ENCODE data around the gene JAZF1.
"Not testable (repeated sequence)": the region's sequence is repeated elsewhere in the genome, so short reads cannot be mapped to it uniquely, and the experiment has no call there.

Gene JAZF1

DNA sequence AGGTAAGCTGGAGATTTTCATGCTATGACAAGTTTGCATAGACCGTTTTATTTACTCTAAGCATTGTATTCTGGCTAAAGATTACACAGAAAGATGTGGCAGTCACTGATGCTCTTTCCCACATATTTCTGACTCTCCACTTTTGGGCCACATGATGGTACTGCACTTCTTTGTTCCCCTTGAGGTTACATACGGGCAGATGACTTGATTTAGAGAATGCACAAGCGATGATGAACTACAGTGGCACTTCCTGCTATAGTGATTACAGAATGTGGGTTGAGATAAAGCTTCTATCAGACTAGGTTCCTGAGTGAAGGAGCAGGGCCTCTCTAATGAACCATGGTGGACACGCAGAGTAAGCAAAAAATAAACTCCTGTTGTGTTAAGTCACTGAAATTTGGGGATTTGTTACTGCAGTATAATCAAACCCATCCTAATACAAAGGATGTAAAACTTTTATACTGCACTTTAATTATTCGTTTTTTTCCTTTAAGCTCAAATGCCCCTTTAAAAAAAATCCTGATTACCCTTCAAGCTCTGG is 262.8 kb downstream of the JAZF1 start:
- FAIRE-seq (peak; percentile 85), DNase-seq (ENCODE audit: low spot score) (peak; percentile 90)

DNA sequence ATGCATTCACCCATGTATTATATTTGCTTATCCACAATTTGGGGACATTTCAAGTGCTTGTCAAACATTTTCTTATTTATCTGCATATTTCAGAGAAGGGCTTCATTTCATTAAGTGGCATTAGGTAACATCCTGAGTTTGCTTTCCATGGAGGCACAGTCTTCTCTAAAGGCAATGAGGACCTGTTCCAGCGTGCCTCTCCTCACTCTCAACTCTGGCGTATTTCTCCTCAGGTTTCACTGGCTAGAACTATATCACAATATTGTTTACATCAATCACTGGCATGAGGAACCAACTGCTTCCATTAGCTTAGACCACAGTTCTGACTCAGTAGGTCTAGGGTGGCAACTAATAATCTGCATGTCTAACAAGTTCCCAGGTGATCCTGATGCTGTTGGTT is 263.5 kb downstream of the JAZF1 start:
- DNase-seq (ENCODE audit: low spot score) (no peak), FAIRE-seq (no peak)

- no peak for FAIRE-seq
These were observed 264.2 kb downstream of the JAZF1 start for GRCh38 chr7:27916372-27916771.

GRCh38 chr7:27914409-27914808 is 266.2 kb downstream of the JAZF1 start:
- no peak for FAIRE-seq
- no peak for DNase-seq (ENCODE audit: low spot score)

More at GRCh38 chr7:27916372-27916771, 264.2 kb downstream of the JAZF1 start:
- DNase-seq (ENCODE audit: low spot score) = no peak

GRCh38 chr7:27912751-27913150 is 267.8 kb downstream of the JAZF1 start:
- FAIRE-seq = no peak
- no peak for DNase-seq (ENCODE audit: low spot score)

GRCh38 chr7:27911920-27912319 is 268.7 kb downstream of the JAZF1 start:
- no peak for FAIRE-seq
- no peak for DNase-seq (ENCODE audit: low spot score)

GRCh38 chr7:27910326-27910725 is 270.3 kb downstream of the JAZF1 start:
- FAIRE-seq (no peak), DNase-seq (ENCODE audit: low spot score) (no peak)

GRCh38 chr7:27908534-27909165 is 271.9 kb downstream of the JAZF1 start:
- no peak for FAIRE-seq

GRCh38 chr7:27906385-27907091 is 274.1 kb downstream of the JAZF1 start:
- DNase-seq (ENCODE audit: low spot score) (no peak), FAIRE-seq (no peak)

More at GRCh38 chr7:27908534-27909165, 271.9 kb downstream of the JAZF1 start:
- DNase-seq (ENCODE audit: low spot score) = no peak

GRCh38 chr7:27905951-27906350 is 274.6 kb downstream of the JAZF1 start:
- DNase-seq (ENCODE audit: low spot score) (no peak), FAIRE-seq (peak; percentile 48)

DNA sequence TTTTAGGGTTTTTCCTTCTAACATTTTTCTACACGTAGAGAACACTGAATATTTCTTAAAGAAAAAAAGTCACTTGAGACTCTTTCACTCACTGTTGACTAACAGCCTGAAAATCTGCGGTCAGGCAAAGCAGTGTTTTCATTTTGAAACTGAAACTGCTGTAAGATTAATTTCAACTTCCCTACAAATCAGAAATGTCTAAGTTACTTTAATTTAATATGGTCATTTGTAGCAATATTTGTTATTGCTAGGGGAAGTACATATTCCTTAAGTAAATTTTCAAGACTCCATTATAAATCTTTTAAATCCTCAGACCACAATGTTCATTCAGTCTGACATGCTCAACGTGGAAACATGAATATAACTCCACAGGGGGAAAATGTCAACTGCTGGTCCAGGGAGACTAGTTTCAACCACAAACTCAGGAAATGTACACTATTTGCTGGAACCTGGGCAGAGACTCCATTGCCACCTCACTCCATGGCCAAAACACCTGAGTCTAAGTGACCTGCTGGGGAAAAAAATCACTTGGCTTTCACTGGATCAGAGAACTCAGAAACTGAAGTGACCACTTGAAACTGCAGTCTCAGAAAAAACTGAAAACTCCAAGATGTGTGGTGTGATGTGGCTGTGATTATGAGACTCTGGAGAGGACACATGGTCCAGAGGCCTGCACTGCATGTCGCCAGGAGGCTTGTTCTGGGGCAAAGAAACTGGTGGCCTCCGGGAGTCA is 279.4 kb downstream of the JAZF1 start:
- DNase-seq (ENCODE audit: low spot score) (peak; percentile 53), FAIRE-seq (peak; percentile 93)

- peak; percentile 45 for FAIRE-seq
- DNase-seq (ENCODE audit: low spot score) = no peak
These were observed 280.6 kb downstream of the JAZF1 start for GRCh38 chr7:27900006-27900405.

DNA sequence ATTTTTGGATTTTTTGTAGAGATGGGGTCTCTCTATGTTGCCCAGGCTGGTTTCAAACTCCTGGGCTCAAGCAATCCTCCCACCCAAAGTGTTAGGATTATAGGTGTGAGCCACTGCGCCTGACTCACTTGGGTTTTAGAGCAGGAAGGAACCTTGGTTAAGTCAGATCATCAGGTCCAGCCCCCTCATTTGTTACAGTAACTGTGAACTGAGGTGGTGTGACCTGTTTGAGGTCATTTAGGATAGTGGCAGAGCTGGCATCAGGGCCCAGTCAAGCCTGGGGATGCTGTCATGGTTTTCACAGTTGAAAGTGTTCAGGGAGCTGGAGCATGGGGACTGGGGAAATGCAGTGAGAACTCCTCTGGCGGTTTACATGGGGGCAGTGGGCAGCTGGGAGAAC is 281.0 kb downstream of the JAZF1 start:
- no peak for FAIRE-seq
- DNase-seq (ENCODE audit: low spot score) = peak; percentile 41

DNA sequence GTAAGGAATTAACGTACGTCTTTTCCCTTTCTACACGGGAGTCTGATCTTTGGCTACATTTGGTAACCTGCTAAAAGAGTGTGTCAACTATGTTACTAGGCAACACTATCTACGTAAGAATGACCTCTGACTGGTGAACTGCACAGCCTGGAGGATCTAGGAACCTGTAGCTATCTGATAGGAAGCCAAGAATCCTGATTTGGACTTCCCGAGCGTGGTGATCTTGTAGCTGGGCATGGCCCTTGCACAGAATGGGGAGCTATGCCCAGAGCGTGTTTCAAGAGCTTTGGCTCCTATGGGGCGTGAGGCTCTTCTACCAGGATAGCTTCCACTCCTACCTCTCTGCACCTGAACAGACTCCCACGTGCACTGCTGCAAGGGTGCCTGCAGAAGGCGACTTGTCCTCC is 283.2 kb downstream of the JAZF1 start:
- DNase-seq (ENCODE audit: low spot score) (no peak), FAIRE-seq (no peak)

- DNase-seq (ENCODE audit: low spot score) (no peak), FAIRE-seq (no peak)
These were observed 283.6 kb downstream of the JAZF1 start for GRCh38 chr7:27897001-27897400.

DNA sequence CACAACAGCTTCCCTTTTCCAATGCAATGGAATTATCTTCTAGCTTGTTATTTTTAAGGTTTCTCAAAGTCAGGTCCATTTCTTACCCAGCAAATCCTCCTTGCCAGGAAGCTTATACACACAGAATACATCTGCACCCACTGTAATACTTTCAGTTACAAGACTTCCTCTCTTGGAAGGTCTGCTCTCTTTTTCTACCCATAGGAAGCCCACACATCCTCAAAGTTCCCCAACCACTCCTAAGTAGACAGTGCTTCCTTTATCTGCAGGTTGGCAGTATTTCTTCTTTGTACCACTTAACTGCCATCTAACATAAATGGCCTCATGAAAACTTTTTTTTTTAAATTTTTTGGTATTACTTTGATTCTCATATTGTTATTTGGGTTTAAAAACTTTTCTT is 285.0 kb downstream of the JAZF1 start:
- DNase-seq (ENCODE audit: low spot score) (no peak), FAIRE-seq (no peak)

DNA sequence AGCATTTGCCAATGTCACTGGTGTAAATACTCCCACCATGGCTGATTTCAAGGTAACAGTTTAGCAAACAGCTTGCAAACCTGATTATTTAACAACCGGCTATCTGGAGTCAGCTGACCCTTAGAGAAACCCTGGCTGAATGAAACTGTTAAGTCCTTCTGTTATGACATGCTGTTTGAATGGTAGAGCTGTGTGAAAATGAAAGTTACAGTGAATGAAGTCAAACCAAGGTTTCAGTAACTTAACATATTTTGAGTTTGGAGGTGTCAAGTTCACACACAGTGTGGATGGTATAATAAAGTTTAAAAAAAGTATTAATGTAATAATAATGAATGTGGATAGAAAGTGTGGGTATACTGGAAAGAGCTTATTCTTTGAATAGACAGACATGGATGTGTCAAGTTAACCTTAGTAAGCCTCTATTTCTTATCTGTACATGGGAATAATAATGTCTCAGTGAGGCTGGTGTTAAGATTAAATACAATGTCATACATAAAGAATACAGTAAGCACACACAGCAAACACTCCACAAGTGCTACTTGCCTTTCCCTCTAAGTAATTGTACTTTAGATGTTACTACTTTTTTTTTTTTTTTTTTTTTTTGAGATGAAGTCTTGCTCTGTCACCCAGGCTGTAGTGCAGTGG is 290.3 kb downstream of the JAZF1 start:
- DNase-seq (ENCODE audit: low spot score) (no peak), FAIRE-seq (no peak)

GRCh38 chr7:27889800-27890199 is 290.8 kb downstream of the JAZF1 start:
- no peak for FAIRE-seq

GRCh38 chr7:27888736-27889135 is 291.9 kb downstream of the JAZF1 start:
- no peak for FAIRE-seq

More at GRCh38 chr7:27889800-27890199, 290.8 kb downstream of the JAZF1 start:
- DNase-seq (ENCODE audit: low spot score) = no peak

GRCh38 chr7:27886710-27887109 is 293.9 kb downstream of the JAZF1 start:
- DNase-seq (ENCODE audit: low spot score); FAIRE-seq: not testable (repeated sequence)

More at GRCh38 chr7:27888736-27889135, 291.9 kb downstream of the JAZF1 start:
- DNase-seq (ENCODE audit: low spot score) = no peak

- no peak for DNase-seq (ENCODE audit: low spot score)
- no peak for FAIRE-seq
These were observed 294.9 kb downstream of the JAZF1 start for GRCh38 chr7:27885652-27886051.
